Stimulated activated CD4-positive, alpha-beta T cell treated with anti-CD3 and anti-CD28 coated beads, Interleukin-15, amount 100 ng/mL, for 24 hours (primary cell): ENCODE measurements around the gene GALC.
"Not testable (repeated sequence)": the region's sequence is repeated elsewhere in the genome, so short reads cannot be mapped to it uniquely, and the experiment has no call there.

Source experiments
- DNase-seq: peaks from one replicate; pipeline ENCODE4 v3.0.0-alpha.2; 2020

The GALC gene

DNA sequence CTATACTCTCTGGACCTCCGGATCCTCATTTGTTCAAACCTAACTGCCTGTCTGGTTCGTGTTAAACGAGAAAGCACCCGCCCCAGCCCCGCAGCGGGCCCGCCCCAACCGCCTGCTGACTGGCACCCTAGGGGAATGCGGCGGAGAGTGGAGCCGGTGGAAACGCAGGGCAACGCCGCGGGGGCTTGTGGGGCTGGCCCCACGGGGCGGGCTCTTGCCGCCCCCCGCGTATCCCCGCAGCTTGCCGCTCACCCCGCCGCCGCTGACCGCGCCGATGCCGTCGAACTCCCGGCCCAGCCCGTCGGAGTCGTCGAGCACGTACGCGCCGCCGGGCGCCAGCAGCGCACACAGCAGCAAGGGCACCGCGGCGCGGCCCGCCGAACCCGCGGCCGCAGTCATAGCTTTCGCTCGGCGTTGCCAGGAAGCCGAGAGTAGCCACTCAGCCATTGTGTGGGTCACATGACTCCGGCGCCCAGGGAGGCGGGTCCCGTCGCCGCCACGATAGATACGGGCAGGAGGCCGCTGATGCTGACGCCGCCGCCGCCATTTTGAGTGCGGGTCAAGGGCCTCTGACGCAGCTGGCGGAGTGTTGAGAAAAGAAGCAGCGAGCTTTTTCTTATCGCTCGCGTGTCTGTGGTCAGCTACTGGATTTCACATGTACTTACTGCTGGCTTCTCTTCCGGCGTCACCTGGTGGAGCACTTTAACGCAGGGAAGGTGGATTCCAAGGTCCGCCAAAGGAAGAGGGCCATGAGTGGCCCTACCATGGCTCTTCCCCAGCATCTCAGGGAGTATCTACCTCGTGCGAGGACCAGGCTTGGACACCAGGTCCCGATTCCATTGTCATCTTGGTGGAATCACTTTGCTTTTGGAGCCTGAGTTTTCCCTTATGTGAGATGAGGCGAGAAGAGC is at the start of gene GALC:
Gene GALC, minus strand, starts transcription at position 465 of the 911 bp plus-strand sequence. Its CDS starts 18 bp downstream, at position 447.
- DNase-seq, result peak; percentile 96

DNA sequence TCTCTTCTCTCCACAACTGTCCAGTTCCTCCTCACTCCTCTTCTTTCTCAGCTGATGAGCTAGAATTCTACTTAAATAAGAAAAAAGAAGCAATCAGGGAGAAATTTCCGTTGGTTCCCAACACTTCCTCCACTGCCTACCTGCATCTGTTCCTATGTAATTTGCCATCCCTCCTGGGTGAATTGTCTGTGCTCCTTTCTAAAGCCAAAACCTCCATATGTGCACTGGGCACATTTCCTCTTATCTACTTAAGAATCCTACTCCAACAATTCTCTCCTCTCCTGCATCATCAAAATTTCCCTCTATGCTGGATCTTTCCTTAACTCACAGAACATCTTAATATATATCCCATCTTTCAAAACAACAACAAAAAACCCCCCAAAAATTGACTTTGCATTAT is 47.2 kb upstream of the GALC start:
- DNase-seq, result no peak

DNA sequence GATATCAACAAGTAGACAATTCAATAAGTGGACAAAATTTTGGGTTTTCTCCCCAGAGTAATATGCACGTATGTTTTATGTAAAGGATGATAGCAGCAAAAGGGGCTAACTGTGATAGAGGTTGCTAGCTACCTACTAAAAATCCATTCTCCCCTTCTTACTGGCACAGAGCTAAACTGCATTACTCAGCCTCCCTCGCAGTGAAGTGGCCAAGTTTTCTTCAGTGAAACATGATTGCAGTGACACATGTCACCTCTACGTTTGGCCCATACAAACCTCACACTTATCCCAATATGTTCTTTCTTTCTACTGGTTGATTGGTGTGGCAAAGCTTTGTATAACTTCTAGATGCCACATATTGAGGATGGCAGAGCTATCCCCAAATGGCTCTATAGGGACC is 46.2 kb upstream of the GALC start:
- no peak for DNase-seq

DNA sequence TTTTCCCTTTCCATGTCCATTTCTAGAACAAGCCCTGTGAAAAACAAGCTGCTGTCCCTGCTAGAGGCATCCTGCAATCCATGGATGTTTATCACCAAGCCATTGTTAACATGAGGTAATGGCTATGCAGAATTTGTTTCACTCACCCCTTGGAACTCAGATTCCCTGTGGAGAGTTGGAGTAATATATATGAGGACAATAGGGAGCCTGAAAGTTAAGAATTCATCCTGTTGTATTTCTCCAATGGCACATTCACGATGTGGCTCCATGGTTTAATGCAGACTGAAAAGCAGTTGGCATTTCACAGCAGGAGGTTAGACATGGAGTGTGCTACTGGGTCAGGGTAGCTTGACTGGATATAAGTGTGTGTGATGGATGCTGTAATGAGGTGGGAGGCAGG is 44.3 kb upstream of the GALC start:
- no peak for DNase-seq

DNA sequence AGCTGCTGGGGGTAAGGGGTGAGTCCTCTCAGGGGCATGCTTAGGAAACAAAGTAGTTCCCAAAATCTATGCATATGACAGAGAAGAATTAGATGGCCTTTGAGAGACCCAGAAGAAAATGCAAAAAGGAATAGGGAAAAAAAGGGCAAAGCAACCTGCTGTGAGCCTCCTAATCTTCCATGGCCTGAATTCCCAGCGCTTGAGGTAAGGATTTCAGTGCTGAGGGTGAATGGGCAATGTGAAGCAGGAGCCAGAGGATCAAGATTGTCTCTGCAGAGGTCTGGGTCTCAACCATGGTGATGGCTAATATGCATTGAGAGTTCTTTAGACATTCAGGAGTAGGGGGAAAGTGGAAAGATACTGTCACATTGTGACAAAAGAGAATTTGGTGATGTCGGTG is 43.4 kb upstream of the GALC start:
- no peak for DNase-seq

DNA sequence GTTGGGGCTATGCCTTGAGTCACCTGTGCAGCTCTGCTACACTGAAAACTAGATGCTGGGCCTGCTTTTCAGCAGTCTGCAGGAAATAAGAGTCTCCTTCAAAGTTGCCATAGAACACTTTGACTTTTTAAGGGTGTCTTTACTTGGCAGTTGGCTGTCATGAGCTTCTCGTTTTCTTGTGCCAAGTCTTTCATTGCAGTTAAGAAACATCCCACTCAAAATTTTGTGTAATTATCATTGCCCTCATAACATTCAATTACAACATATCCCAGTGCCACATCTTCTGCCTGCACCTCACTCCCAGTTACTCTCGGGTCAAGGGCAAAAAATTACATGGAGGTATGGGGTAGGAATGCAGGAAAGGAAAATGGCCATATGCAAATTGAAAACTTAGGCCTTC is 41.1 kb upstream of the GALC start:
- DNase-seq, result no peak

DNA sequence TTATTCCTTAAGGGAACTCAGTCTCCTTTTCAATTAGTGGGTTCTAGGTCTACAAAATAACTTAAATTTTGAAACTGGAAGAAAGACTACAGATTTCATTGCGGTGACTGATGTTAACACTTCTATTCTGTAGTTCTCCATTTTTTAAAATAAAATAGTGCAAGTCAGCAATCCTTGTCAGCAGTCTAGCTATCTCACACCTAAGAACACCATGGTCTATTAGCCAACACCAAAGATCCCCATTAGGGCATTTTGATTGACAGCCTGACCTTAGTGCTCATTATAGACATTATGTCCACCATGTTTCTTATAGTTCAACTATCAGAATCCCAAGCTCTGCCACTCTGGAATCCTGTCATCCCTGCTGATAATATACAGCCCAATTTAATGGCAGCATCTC is 39.4 kb upstream of the GALC start:
- DNase-seq, result no peak

DNA sequence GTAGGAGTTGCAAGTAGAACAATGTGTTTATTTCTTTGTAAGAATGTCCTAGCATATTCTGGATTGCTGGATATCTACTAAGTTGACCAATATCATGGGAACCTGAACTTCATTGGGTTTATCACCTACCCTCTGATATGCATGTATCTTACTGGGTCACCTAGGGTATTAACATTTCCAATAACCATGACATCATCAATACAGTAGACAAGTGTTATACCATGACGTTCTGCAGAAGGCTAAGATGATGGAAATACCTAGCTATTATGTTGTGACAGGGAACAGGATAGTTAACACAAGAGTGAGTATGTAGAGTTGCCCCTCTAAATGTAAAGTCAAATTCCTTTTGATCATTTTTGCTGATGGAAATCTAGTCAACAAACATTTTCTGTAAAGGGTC is 37.9 kb upstream of the GALC start:
- no peak for DNase-seq

DNA sequence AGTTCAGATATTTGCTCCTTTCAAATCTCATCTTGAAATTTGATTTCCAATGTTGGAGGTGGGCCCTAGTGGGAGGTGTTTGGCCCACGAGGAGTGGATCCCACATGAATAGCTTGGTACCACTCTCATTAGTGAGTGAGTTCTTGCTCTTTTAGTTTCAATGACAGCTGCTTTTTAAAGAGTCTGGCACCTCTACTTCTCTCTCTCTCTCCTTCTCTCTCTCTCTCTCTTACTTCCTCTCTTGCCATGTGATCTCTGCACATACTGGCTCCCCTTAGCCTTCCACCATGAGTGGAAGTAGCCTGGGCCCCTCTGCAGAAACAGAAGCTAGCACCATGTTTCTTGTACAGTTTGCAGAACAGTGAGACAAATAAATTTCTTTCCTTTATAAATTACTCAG is 37.1 kb upstream of the GALC start:
- no peak for DNase-seq

DNA sequence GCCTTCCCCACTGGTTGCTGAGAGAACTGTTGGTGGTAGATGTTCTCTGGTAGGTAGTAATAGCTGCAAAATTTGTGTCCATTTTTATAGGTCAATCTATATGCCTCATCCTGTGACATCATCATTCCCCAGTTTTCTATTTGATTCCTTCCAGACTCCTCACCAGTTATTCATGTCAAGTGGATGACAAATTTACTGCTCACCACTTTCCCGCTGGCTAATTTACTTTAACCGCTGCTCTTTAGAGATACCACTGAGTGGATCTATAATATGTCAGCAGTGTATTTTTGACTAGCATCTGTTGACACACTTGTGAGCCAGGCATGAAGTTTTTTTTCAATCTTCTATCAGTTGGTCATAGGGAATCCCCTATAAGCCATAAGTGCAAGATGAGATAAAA is 36.5 kb upstream of the GALC start:
- no peak for DNase-seq

DNA sequence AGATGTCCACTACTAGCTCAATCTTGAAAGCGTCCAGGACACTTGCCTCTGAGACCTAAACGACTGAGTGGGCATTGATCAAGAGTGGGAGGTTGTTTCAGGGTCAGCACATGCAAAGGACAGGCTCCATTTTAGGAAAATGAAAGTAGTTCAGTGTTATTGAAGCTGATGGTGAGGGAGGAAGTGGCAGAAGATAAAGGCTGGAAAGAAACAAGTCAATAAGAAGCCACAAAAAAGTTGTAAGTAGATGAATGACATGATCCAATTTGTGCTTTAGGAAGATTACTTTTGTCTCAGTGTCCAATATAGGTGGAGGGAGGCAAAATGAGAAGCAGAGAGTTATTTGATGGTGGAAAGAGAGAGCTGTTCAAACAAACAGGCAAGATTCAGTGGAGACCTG is 33.9 kb upstream of the GALC start:
- no peak for DNase-seq

DNA sequence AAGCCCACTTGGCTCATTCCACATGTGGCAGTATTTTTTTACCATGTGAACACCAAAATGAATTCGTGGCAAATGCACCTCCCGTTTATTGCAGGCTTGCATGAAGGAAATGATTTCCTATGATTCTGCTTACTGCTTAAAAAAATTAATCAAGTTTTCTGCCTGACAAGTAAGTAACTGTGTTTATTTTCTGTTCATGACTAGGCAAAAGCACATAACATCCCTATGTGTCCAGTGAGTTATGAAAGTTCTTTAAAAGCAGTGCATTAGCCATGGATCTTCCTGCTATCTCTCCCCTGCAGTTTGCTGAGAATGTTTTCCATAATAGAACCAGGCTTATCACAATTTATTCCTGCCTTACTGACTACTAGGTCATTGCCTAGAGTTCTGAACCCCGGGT is 32.3 kb upstream of the GALC start:
- no peak for DNase-seq

DNA sequence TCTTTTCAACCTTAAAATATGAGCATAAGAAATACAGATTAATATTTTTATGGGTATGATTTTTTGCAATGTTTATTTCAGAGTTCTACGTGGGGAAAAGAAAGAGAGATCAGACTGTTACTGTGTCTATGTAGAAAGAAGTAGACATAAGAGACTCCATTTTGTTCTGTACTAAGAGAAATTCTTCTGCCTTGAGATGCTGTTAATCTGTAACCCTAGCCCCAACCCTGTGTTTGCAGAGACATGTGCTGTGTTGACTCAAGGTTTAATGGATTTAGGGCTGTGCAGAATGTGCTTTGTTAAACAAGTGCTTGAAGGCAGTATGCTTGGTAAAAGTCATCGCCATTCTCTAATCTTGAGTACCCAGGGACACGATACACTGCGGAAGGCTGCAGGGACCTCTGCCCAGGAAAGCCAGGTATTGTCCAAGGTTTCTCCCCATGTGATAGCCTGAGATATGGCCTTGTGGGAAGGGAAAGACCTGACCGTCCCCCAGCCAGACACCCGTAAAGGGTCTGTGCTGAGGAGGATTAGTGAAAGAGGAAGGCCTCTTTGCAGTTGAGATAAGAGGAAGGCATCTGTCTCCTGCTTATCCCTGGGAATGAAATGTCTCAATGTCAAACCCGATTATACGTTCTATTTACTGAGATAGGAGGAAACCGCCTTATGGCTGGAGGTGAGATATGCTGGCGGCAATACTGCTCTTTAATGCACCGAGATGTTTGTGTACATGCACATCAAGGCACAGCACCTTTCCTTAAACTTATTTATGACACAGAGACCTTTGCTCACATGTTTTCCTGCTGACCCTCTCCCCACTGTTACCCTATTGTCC is 31.5 kb upstream of the GALC start:
- DNase-seq, result not testable (repeated sequence)

DNA sequence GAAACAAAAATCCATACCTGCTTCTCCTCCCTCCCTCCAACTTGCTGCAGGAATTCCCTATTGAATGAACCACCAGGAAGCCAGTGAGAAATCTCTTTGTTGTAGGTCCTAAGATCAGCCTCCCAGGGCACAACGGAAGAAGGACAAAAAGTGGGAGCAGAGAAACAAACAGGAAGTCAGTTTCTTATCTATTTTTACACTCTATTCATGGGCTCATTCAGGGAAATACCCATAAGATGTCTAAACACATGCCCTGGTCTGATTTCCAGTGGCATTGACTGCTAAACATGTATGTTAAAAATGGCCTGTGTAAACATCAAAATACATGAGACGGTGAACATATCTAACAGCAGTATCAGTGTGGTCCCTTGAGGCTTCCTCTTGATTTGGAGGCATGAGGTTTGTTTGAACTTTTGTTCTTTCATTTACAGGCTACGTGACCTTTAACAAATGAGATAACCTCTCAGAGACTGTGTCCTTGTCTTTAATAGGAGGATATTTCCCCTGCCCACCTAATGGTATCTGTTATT is 30.7 kb upstream of the GALC start:
- DNase-seq, result no peak

DNA sequence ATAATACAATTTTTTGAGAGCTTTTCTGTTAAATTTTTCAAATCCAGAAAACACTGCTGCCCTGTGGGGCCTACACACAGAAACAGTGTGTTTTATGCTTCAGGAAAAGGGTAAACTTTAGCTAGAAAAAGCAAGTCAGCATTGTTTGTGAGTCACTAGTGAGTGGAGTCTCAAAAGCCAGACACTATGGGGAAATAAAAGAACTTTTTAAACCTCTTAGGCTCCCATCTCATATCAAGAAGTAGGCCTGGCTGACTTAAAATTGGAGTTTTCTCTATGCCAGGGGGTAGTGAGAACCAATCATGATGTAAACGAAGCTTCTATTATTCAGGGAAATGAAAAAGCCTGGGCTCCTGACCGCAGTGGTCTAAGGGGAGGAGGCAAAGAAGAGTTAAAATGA is 24.6 kb upstream of the GALC start:
- no peak for DNase-seq

DNA sequence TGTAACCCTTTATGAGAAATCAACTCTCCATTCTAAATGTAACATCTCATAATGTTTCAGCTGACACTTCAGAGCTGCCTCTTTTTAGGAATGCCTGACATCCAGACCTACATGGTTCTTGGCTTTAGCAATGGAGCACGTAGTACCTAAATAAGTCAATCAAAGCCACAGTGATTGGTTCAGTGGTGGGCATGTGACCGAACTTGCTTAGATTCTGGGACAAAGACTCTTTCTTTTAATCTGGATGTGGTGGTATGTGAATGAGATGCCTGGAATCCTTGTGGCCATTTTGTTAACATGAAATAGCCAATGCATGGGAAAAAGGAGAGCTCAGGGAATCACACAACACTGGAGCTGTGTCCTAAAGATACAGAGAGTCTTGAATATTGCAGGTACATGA is 23.8 kb upstream of the GALC start:
- DNase-seq, result no peak

DNA sequence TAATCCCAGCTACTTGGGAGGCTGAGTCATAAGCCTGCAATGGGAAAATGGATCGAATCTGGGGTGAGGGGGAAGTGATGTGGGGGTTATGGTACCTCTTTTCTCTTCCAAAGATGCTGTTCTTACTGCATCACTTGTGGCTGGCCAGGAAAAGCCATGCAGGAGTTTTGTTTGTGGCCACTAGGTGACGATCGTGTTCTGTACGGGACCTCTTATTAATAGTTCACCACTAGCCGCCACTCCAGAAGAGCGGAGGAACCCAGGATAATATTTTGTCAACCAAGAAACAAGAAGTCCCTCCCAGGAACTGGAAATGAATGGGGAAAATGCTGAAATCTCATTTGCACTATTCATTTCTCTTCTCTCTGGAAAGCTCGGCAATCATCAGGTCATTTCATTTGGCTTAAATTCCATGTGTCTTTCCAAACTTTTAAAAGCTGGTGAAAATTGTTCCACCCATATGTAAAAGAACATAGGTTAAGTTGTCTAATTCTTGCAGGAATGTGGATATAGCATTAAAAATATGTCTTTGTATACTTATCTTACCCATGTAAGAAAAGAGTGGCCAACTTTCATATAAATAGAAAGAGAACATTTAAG is 20.9 kb upstream of the GALC start:
- peak; percentile 41 for DNase-seq

DNA sequence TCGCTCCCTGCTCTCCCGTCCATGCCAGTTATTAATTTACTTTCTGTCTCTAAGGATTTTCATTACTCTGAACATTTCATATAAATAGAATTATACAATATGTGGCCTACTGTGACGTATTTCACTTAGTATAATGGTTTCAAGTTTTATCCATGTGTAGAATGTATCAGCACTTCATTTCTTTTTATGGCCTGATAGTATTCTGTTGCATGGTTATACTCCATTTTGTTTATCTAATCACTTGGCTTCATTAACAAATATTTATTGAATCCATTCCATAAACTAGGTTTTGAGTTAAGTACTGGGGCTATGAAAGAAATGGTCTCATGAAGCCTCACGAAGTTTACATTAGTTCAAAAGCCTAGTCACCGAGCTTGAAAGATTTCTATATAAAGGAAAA is 19.5 kb upstream of the GALC start:
- DNase-seq, result no peak

DNA sequence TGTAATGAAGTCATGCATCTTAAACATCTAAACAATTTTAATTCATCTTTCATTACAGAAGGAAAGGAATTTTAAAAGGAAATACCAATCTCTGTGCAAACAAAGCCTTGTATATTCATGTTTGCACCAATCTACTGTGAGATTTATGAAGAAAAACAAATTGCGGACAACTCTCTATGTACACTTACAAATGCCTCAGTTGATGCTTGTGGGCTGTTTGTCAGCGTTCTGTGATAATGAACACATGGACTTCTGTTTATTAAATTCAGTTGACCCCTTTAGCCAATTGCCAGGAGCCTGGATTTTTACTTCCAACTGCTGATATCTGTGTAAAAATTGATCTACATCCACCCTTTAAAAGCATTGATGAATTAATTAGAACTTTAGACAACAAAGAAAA is 17.3 kb upstream of the GALC start:
- no peak for DNase-seq

DNA sequence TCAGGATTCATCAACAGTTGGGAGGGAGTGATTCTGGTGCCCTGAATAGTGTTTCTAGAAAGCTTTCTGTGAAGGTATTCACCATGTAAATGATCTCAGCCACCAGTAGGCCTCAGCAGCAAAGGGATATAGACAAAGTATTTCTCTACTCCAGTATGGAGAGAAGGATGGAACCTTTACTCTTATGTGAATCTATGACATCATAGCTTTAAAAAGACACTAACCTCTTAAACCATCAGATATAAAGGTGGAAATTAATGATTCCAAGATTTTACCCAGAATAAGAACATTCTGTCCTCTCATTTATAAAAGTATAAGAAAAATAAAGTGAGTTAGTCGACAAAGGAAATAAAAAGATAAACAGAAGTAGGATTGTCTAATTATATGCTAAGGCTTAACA is 16.5 kb upstream of the GALC start:
- no peak for DNase-seq

DNA sequence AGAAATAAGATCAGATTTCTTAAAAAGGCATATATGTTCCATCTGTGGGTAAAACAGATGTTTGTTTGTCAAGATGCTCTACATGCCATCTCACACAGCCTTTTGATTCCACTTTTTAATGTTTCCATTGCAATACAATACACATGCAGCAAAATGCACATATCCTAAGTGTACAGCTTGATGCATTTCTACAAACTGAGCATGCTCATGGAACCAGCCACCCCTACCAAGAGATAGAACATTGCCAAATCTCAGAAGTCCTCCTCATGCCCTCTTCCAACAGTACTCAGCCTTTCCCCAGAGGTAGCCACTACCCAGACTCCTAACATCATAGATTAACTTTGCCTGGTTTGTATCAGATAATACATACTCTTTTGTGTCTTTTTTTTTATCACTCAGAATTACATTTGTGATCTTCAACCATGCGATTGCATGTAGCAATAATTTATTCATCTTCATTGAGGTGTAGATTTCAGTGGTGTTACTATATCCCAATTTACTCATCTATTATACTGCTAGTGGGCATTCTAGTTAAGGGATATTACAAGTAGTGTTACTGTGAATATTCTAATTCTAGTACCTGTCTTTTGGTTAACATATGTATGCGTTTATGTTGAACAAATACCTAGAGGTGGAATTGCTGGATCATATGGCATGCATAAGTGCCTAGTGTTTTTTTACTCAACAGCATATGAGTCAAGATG is 15.2 kb upstream of the GALC start:
- no peak for DNase-seq

DNA sequence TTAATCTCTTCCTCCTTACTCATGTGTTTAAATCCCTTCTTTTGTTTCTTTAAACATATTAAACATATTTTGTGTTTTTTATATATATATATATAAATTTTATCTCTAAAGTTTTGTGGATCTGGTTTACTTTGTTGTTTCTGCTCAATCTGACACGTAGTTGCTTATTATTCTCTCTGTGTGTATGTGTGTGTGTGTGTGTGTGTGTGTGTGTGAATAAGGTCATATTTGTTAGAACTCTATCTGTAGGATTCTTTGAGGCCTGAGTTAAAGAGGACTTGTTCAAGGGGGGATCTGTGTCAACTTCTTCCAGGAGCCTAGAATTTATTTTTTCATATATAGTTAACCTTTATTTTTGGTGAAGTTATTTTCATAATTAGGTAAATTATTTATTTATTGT is 14.6 kb upstream of the GALC start:
- DNase-seq, result no peak
